Stimulated activated CD8-positive, alpha-beta memory T cell treated with anti-CD3 and anti-CD28 coated beads, Interleukin-7, amount 100 ng/mL, for 4 hours (primary cell): ENCODE results near the gene EYA2.
"Not testable (repeated sequence)": the region's sequence is repeated elsewhere in the genome, so short reads cannot be mapped to it uniquely, and the experiment has no call there.

ENCODE experiments used
- DNase-seq, 2 donors: peaks; one replicate each; pipeline ENCODE4 v3.0.0-alpha.2; 2020; ENCODE audit warnings: low read depth in 2 of 2

Gene EYA2

DNA sequence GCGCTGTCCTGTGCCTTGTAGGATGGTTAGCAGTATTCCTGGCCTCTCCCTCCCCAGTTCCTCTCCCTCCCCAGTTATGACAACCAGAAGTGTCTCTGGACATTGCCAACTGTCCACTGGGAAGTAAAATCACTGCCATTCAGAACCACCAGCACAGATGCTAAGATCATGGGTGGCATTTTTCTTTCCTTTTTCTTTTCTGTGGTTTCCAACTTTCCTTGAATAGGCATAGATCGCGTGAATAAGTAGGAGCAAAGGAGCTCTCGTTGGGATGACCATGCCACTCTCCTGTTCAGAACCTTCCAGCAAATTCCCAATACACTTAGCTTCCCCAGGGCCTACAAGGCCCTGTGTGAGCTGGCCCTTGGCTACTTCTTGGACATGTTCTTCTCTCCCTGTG, 59.0 kb downstream of the EYA2 start:
- DNase-seq: no peak

DNA sequence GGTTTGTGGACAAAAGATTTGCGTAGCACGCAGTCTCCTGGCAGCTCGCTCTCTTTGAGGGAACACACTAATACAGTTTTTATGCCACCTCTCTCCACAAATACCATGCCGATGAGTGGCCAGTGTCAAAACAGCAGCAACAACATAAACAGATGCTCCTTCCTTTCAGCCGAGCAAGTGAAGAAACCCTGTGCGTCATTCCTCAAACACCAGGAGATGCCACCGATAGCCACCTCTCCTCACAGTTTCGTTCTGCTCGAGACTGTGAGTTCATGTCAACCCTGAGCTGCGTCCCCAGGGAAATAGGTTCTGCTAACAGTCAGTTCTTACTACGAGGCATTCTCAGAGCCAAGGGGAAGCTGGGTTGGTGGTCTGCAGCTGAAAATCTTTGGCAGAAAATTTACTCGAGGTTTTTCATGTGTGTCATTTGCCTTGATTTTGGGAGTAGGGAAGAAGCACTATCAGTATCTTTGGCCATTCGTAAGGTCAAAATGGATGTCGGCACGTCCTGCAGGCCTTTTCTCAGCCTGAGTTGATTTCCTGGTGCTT, 59.9 kb downstream of the EYA2 start:
- no peak for DNase-seq

DNA sequence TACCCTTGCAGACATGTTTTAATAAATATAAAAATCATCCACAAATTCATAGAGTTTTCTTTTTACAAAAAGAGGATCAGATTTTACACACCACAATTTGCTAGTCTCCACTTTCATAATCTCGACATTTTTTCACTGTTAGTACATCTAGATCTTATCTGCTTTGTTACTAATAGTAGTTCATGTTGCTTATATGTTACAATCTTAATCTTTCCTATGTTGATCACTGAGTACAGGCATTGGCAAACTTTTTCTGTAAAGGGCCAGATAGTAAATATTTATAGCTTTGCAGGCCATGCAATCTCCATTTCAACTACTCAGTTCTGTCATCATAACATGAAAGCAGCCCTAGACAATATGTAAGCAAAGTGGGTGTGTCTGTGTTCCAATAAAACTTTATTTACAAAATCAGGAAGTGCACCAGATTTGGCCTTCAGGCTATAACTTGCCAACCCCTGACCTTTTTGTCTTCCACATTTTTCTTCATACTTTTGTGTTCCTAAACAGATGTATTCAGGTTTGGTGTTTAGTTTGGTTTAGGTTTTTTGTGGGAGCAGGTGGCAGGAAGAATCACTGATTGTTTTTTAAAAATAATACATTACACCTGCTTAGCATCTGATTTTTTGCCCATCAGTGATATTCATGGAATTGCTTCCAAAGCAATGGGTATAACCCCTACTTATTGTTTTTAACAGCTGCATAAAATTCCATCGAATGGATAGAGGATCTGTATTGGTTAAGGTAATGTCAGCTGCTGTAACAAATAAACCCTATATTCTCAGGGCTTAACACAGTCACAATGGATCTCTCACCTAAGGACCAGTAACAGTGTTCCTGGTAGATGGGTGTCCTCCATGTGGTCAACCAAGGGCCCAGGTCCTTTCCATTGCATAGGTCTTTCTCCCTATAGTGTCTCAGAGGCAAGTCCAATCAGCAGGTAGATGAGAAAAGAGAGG, 61.2 kb downstream of the EYA2 start:
- DNase-seq: no peak

DNA sequence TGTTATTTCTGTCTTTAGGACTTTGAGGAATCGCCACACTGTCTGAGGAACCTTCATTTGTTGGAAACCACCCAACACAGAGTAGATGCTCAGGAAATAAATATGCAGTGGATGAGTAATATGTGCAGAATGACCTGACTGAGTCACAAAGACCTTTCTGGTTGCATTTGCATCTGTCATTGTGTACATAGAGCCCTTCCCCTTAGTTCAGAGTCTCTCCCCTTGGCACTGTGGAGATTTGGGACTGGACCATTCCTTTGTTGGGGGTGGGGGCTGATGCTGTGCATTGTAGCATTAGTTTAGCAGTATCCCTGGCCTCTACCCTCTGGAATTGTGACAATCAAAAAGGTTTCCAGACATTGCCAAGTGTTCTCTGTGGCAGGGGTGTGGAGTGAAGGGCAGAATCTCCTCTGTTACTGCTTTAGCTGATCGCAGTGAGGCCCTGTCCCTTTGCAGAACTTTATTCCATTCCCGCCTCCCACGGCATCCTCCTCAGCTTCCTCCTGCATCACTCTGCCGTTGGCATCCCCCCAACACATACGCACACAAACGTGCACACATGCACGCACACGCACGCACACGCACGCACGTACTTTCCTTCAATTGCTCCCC, 64.5 kb downstream of the EYA2 start:
- DNase-seq: no peak

DNA sequence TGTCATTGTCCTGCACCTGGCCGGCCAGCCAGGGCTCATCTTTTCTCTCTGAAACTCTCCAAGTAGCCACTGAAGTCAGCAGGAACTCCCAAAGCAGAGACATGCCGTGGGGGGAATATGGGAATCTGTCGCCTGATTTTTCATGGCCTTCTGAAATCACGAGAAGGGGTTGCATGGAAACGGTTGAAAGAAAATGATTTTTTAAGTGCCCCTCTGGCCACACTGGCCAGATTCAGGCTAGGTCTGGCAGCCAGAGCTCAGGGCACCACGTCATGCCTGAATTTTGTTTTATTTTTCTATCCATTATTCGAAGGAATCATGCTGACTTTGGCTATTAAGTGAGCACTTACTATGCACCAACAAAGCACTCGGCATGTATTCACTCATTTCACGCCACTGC, 65.2 kb downstream of the EYA2 start:
- no peak for DNase-seq

DNA sequence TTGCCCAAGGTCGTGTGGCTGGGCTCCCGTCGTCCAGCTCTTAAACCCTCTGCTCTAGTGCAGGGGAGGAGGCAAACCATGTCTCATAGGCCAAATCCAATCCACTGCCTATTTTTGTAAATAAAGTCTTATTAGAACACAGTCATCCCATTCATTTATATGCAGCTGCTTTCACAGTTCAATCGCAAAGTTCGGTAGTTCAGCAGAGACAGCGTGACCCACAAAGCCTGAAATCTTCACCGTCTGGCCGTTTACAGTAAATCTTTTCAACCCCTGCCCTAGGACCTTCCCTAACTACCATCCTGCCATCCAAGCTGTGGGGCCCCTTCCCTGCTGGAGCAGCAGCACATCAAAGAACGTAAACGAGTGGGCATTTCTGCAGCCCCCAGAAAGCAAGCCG, 65.9 kb downstream of the EYA2 start:
- no peak for DNase-seq

DNA sequence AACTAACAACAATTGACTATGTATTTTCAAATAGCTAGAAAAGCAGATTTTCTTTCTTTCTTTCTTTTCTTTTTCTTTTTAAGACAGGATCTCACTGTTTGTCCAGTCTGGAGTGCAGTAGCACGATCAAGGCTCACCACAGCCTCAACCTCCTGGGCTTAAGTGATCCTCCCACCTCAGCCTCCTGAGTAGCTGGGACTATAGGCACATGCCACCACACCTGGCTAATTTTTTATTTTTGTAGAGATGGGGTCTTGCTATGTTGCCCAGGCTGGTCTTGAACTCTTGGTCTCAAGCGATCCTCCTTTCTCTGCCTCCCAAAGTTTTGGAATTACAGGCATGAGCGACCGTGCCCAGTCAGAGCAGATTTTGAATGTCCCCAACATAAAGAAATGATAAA, 67.3 kb downstream of the EYA2 start:
- not testable (repeated sequence) for DNase-seq

DNA sequence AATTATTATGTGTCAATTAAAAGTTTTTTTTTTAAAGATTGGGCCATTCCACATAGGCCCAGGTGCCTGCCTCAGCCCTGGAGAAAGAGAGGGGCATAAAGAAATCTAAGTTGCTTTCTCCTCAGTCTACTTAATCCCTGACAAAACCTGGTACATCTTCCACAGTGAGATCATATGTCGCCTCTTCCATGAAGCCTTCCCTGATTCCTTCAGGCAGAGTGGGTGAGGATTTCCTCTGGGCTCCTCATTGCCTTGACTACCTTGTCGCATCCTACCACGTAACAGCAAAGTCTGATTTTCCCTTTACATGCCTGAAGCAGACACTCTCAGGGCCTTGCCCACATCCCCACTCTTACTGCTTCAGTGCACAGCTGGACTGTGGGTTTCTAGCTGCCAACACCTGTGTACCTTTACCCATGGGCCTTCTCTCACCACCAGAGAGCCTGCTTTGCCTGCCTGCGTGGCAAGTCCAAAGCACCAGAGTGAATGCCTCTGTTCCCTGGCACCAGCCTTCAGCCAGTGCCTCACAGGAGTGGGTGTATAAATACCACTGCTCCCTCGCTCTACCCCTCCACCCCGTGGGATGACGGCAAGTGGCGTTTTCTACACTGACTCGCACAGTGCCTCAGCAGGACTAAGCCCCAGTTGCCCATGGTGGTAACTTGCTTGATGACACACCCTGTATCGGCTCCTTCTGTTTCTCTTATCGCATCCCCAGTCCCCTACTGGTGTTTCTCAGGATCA, 68.0 kb downstream of the EYA2 start:
- DNase-seq: no peak

DNA sequence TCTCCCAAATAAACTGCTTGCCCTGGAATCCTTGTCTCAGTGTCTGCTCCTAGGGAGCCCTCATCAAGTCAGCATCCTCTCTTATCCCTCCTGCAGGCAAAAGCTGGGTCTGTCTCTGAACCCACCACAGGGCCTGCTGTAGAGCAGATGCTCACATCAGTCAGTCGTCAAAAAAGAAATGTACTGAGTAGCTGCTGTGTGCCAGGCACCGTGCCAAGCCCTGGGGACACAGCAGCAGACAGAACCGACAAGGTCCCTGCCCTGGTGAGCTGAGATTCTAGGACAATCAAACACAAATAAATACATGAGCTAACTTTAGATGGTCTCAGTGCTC, 68.5 kb downstream of the EYA2 start:
- DNase-seq: no peak

DNA sequence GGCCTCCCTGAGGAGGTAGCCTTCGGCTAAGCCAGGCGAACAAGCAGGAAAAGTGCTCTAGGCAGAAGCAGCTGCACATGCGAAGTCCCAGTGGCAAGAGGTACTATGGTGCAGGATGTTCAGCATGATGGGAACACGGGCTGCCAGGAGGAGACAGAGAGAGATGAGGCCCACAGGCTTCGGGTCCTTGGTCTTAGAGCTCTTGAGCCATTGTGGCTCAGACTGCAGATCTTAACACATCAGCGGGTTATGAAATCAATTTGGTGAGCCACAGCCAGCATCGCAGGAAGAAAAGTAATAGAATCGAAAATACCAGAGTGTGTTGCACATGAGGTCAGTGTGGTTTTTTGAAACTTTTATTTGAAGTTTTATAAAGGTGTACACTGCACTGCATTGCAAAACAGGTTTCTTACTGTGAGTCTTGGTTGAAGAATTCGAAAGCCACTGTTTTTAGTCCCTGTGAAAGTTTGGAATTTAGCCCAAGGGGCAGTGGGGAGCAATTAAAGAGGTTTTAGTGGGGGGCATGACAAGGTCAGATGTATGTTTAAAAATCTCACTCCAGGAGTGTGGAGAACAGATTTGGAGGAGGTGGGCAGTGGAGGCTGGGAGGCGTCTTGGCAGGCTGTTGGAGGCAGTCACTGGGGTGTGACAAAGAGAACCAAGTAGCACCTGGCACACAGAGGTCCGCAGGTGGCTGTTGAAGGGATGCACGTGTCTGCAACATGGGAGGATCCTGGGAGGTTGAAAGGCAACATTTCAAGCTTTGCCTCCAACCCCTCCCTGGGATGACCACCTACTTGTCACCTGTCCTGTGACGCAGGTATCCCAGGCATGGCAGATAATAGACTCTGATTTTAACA, 69.3 kb downstream of the EYA2 start:
- DNase-seq: no peak

DNA sequence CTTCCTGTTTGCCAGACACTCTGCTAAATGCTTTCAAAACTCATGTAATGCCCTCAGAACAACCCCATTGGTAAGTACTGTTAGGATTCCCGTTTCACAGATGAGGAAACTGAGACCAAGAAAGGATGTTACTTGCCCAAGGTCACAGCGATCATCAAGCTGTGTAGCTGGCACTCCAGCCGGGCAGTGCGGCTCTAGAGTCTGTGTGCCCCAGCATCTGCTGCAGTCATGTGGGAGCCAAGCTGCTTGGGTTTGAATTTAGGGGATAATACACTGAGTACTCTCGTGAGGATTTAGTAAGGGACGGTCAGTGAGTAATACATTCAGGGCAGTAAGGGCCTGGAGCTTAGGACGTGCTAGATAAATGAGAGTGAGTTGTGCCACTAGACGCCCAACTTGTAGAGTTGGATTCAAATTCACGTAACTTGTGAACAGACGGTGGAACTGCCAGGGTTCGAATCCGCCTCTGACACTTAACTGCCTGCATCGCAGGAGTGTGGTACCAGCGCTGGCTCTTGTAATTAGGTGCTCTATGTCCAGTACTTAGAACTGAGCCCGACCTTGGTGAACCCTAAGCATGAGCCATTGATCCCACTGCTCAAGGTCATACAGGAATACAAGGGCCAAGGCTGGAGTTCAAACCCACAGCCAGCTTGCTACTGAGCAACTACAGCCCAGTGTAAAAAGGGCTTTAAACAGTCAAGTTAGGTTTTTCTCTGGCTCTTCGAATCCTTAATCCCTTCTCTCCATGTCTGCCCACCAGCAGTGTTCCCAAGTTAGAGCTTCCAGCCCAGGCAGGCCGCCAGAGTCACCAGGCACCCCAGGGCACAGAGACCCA, 70.2 kb downstream of the EYA2 start:
- no peak for DNase-seq

DNA sequence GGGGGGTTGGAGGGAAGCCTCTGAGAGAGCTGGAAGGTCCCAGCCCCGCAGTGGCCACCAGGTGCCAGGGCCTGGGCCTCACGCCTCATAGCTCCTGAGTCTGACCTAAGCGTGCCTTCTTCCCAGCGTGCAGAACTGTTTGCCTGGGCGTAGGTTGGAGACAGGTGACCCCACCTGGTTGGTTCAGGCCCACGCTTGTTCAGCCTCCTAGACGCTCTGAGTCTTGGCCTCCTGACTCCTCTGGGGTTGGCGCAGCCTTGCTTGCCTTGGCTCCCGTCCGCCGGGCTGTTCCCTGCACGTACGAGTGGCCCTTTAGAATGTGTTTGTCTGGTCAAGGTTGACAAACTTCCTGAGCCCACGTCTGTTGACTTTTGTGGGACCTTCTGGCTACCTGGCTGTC, 70.8 kb downstream of the EYA2 start:
- no peak for DNase-seq

DNA sequence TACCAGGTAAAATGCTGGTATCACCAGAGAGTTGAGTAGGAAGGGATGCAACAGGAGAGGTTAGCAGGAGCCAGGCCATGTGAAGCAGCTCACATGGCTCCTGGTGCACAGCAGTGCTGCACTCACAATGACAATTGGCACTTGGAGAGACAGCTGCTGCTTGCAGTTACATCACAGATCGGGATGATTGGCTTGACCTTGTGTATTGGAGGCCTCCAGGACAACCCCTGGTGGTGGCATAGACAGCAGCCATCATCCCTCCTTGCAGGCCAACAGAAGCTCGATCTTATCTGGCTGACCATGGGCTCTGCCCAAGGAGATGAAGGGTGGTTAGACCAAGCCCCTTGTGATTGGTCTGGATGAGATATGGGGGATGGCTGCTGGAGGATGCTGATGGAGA, 73.0 kb downstream of the EYA2 start:
- no peak for DNase-seq

DNA sequence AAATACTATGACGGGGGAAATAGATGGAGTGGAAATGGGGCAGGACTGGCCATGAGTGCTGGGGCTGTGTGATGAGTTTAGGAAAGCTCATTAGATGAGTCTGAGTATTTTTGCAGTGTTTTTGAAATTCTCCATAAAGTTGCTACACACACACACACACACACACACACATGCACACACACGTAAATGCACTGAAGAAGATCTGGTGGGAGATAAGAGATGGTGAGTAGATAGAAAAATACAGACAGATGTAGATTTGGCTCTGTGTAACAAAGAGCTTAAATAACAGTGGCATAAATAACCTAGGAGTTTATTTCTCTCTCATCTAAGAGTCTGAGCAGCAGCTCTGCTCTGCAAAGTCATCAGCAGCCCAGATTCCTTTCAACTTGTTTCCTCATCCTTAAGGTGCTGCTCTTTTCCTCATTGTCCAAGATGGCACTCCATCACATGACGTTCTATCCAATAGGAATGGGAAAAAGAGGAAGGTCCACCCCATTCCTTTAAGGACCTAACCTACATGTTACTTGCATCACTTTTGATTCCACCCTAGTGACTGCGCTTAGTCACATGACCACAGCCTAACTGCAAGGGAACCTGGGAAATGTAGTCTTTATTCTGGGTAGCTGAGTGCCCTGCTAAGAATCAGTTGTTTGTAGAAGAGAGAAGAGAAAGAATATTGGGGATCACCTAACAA, 76.4 kb downstream of the EYA2 start:
- no peak for DNase-seq

DNA sequence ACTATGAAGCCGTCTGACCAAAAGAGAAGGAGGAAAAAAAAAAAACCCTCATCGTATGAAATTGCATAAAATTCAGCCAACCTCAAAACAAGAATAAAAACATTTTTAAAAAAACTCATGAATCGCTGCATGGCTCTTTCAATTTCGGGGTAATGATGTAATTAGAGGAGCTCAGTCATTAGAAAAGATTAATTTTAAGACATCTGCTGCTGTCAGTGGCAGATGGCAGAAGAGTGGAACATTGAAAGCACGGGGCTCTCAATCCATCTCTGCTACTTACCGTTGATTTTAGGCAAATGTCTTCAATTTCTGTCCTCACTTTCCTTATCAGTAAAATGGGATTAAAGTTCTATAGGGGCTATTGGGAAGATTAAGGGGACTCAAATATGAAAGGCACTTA, 79.1 kb downstream of the EYA2 start:
- no peak for DNase-seq

DNA sequence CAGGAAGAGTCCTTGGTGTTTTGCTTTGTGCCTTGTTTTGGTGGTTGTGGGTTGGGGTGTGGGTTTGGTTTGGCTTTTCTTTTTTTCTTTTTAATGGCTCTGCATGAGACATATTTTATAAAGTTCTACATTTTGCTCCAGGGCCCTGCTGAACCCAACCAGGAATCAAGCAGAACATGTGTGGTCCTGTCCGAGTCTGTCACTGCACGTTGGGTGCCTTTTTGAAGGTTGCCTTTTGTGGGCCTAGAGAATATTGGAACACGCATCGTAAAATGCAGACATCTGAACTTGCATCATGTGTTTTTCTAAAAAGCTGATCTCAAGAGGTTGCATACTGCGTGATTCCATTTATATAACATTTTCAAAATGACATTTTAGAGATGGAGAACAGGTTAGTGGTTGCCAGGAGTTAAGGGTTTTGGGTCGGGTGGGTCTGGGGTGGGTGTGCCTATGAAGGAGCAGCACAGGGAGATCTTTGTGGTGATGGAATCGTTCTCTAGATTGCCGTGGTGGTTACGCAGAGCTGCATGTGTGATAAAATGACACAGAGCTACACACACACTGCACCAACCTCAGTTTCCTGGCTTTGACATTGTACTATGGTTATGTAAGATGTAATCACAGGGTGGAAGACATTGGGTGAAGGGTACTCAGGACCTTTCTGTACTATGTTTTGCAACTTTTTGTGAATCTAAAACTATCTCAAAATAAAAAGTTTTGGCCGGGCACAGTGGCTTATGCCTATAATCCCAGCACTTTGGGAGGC, 80.2 kb downstream of the EYA2 start:
- DNase-seq: no peak

DNA sequence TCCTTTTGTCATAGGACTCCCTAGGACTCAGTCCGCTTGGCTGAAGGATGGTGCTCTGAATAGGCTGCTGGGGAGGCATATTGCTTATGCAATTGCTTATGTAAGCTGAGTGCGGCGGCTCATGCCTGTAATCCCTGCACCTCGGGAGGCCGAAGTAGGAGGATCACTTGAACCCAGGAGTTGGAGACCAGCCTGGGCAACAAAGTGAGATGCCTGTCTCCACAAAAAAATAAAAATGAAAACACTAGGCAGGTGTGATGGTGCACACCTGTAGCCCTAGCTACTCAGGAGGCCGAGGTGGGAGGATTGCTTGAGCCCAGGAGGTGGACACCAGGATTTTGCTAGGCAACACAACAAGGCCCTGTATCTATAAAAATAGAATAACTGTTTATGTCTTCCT, 81.3 kb downstream of the EYA2 start:
- DNase-seq: no peak

DNA sequence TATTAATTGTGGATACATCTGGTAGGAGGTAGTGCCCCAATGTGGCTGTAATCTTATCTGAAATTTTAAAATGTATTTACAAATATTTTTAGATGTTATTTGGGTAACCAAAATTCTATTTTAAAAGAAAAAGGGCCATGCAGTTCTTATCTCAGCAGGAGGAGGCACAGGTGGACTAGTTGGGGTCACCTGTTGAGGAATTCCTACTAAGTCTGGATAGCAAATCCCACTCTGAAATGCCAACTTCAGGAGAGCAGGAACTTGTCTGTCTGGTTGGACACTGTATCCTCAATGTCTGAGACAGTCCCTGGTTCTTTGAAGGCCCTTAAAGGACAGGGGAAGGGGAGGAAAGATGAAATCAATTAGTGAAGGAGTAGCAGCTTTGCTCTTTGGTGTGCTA, 82.6 kb downstream of the EYA2 start:
- DNase-seq: no peak

DNA sequence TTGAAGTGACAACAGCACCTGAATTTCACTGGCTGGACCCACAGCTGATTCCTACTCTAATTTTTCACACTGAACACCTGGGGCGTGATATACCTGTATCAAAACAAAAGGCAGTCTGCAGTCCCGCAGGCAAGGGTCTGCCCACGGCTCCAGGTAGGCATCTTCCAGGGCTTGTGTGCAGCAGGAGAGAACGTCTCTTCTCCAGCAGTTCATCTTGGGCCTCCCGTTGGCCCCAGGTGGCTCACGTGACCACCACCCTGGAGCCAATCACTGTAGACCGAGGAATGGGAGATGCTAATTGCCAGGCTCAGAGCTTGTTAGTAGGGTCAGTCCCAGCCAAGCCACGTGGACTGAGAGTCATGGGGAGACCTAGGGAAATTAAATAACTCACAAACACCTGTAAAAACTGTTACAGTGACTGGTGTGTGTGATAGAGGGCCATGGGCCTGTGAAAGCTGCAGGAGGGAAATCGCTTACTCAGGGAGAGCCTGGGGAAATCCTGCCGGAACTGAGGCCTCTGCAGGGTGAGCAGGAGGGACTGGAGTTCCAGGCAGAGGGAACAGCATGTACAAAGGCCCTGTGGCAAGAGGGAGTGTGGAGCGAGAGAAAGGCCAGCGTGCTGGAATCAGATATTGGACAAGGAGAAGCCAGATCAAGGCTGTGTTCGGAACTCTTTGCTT, 83.4 kb downstream of the EYA2 start:
- no peak for DNase-seq
